K562 (cell line): ENCODE measurements around the gene MAST3. TPM values are rescaled to one million over a fixed set of nuclear protein-coding genes. Genes with fewer than 3 reads are reported as not detected.
A peak's percentile ranks its signal among the peaks of the same experiment; 100 is the strongest.

ENCODE experiments used
- ATAC-seq: fragments of 200-7000 bp; cut with Tn5 transposase; 3 replicates; pipeline ENCODE4 v1.9.1; 2020; ENCODE audit warnings: moderate library complexity
- BruUV-seq: library from RNA; stranded (reverse); fragments of 400-500 nt; replicated peaks from 2 replicates; lab custom pipeline; 2021; lab: Mats Ljungman, UMichigan
- CTCF ChIA-PET: fragments of 300-600 bp; formaldehyde crosslinking; extraction: SDS; loops from one replicate; lab custom pipeline; 2021; ENCODE audit warnings: low intra/inter-chr PET ratio; lab: Yijun Ruan, JAX
- POLR2A ChIA-PET: fragments of 300-600, 350-650 bp; sonication (Branson Sonifier 250); formaldehyde crosslinking; extraction: SDS; loops from one replicate; lab custom pipeline; 2021; ENCODE audit warnings: antibody characterized with exemption, inconsistent platforms; lab: Yijun Ruan, JAX
- DNase-seq, 4 experiments: peaks; one replicate each; pipeline versions ENCODE4 v3.0.0 to v3.0.0-alpha.2; 2011 to 2018; ENCODE audit warnings: low spot score in 3 of 4, mixed read lengths in 3 of 4; ENCODE audit errors: extremely low read depth in 1 of 4
- FAIRE-seq: peaks from 2 replicates; lab custom pipeline; 2011; peaks lifted over from hg19 to GRCh38; lab: Jason Lieb, UNC
- H2AFZ ChIP-seq: 2 replicates; pipeline ENCODE4 v1.6.0; 2011; ENCODE audit warnings: low read depth, low read length, control low read depth, inconsistent platforms
- H3K27ac ChIP-seq: fragments of 200-600 bp; 3 replicates; pipeline ENCODE4 v1.8.0; 2011; ENCODE audit warnings: low read depth, mild to moderate bottlenecking, control low read depth, inconsistent platforms, low read length, moderate library complexity, mixed read lengths; ENCODE audit errors: extremely low read depth
- H3K27me3 ChIP-seq, 2 experiments: fragments of 300-600 bp in 1 of 2; 2 replicates in 1 of 2; 3 replicates in 1 of 2; pipeline versions ENCODE4 v1.6.0 to v1.8.0; 2011; ENCODE audit warnings: inconsistent platforms in 2 of 2, low read length in 2 of 2, mild to moderate bottlenecking in 1 of 2, mixed read lengths in 1 of 2, moderate library complexity in 1 of 2; ENCODE audit not compliant: control insufficient read depth in 2 of 2, insufficient read depth in 2 of 2
- H3K36me3 ChIP-seq: fragments of 300-600 bp; 3 replicates; pipeline ENCODE4 v1.8.0; 2011; ENCODE audit warnings: mild to moderate bottlenecking, low read length, inconsistent platforms; ENCODE audit not compliant: control insufficient read depth, insufficient read depth
- H3K4me1 ChIP-seq, 2 experiments: fragments of 200-600 bp in 1 of 2; replicated peaks in 1 of 2; 2 replicates in 1 of 2; 3 replicates in 1 of 2; pipeline versions ENCODE4 v1.5.1 to v1.8.0; 2011; ENCODE audit warnings: inconsistent platforms in 2 of 2, low read length in 2 of 2, mild to moderate bottlenecking in 1 of 2, mixed read lengths in 1 of 2, moderate library complexity in 1 of 2; ENCODE audit not compliant: control insufficient read depth in 2 of 2, insufficient read depth in 2 of 2
- H3K4me2 ChIP-seq: 2 replicates; pipeline ENCODE4 v1.6.1; 2011; ENCODE audit warnings: low read length, control low read depth, inconsistent platforms, mixed read lengths; ENCODE audit not compliant: insufficient read depth
- H3K4me3 ChIP-seq: fragments of 200-600 bp; sonication (generic), shearing (Covaris generic); 2 replicates; pipeline ENCODE4 v1.5.1; 2016; ENCODE audit warnings: control low read depth, inconsistent platforms
- H3K79me2 ChIP-seq: fragments of 200-600 bp; 3 replicates; pipeline ENCODE4 v1.8.0; 2011; ENCODE audit warnings: low read length, inconsistent platforms; ENCODE audit not compliant: control insufficient read depth, insufficient read depth
- H3K9ac ChIP-seq, 2 experiments: 2 replicates each; pipeline versions ENCODE4 v1.6.0 to v1.6.1; 2011; ENCODE audit warnings: low read depth in 2 of 2, low read length in 2 of 2, control low read depth in 1 of 2, inconsistent platforms in 1 of 2, mild to moderate bottlenecking in 1 of 2, mixed read lengths in 1 of 2; ENCODE audit not compliant: insufficient read depth in 1 of 2
- H3K9me1 ChIP-seq: one replicate; pipeline ENCODE4 v1.6.0; 2011; ENCODE audit warnings: inconsistent platforms, mild to moderate bottlenecking, low read length, moderate library complexity; ENCODE audit not compliant: control insufficient read depth, insufficient read depth
- H3K9me3 ChIP-seq: replicated peaks from 2 replicates; pipeline ENCODE4 v1.5.1; 2011; ENCODE audit warnings: low read depth, low read length, inconsistent platforms; ENCODE audit not compliant: control insufficient read depth, insufficient read depth
- H4K20me1 ChIP-seq: replicated peaks from 2 replicates; pipeline ENCODE4 v1.6.1; 2011; ENCODE audit warnings: low read length, inconsistent platforms, mixed read lengths; ENCODE audit not compliant: control insufficient read depth, insufficient read depth
- BCOR ChIP-seq: fragments of 450-650 bp; IDR thresholded peaks from 2 replicates; pipeline ENCODE4 v1.6.1; 2016
- CREB3 ChIP-seq: fragments of 450-650 bp; conservative IDR thresholded peaks from 2 replicates; pipeline ENCODE4 v1.6.1; 2016; ENCODE audit warnings: missing genetic modification characterization, low read depth, mild to moderate bottlenecking, missing compliant biosample characterization, moderate library complexity
- HDAC2 ChIP-seq: fragments of 450-650 bp; IDR thresholded peaks from 2 replicates; pipeline ENCODE4 v1.6.1; 2016; ENCODE audit warnings: mild to moderate bottlenecking
- IRF1 ChIP-seq: sonication (generic); formaldehyde crosslinking; IDR thresholded peaks from 2 replicates; pipeline ENCODE4 v1.8.0; 2022; ENCODE audit warnings: missing genetic modification reagents, mild to moderate bottlenecking, borderline replicate concordance
- KDM1A ChIP-seq, 2 experiments: fragments of 450-650 bp; IDR thresholded peaks; 2 replicates each; pipeline ENCODE4 v1.6.1; 2016; ENCODE audit warnings: mild to moderate bottlenecking in 2 of 2
- MAX ChIP-seq: sonication (generic); formaldehyde crosslinking; IDR thresholded peaks from 2 replicates; pipeline ENCODE4 v1.9.0; 2022; ENCODE audit warnings: mild to moderate bottlenecking, missing genetic modification reagents
- NKRF ChIP-seq: fragments of 450-650 bp; IDR thresholded peaks from 2 replicates; pipeline ENCODE4 v1.6.1; 2016; ENCODE audit warnings: borderline replicate concordance
- PYGO2 ChIP-seq: fragments of 450-650 bp; IDR thresholded peaks from 2 replicates; pipeline ENCODE4 v1.6.1; 2016; ENCODE audit warnings: mild to moderate bottlenecking, missing genetic modification characterization, moderate library complexity, missing compliant biosample characterization
- RBM25 ChIP-seq: fragments of 200-400 bp; formaldehyde crosslinking; IDR thresholded peaks from 2 replicates; pipeline ENCODE4 v1.6.1; 2018; ENCODE audit warnings: low read length, low read depth, moderate library complexity; ENCODE audit not compliant: severe bottlenecking
- RCOR1 ChIP-seq, 2 experiments: IDR thresholded peaks; 2 replicates each; pipeline ENCODE4 v1.6.1; 2012; ENCODE audit warnings: low read depth in 2 of 2, low read length in 2 of 2, borderline replicate concordance in 1 of 2, improper control_type of control experiment in 1 of 2
- YY1 ChIP-seq, 3 experiments: IDR thresholded peaks; 2 replicates each; pipeline ENCODE4 v1.6.1; 2011; ENCODE audit warnings: low read length in 2 of 3, mild to moderate bottlenecking in 2 of 3, moderate library complexity in 2 of 3, borderline replicate concordance in 1 of 3, control low read depth in 1 of 3, low read depth in 1 of 3; ENCODE audit not compliant: insufficient read depth in 3 of 3, insufficient replicate concordance in 2 of 3, control insufficient read depth in 1 of 3, insufficient read length in 1 of 3; ENCODE audit errors: extremely low read depth in 1 of 3
- ZC3H8 ChIP-seq: fragments of 450-650 bp; IDR thresholded peaks from 2 replicates; pipeline ENCODE4 v1.6.1; 2017
- ZFP36 ChIP-seq: fragments of 150-350 bp; IDR thresholded peaks from 2 replicates; pipeline ENCODE4 v1.6.1; 2018; ENCODE audit warnings: low read length, low read depth; ENCODE audit not compliant: partially characterized antibody
- ZNF384 ChIP-seq: IDR thresholded peaks from 2 replicates; pipeline ENCODE4 v1.6.1; 2012; ENCODE audit warnings: low read depth, low read length, improper control_type of control experiment
- ZNF740 ChIP-seq, 3 experiments: fragments of 200-800 bp in 1 of 3; sonication (Bioruptor generic) in 1 of 3; sonication (generic) in 1 of 3; formaldehyde crosslinking in 1 of 3; IDR thresholded peaks; 2 replicates each; pipeline versions ENCODE4 v1.6.1 to v1.8.0; 2016 to 2022; ENCODE audit warnings: mild to moderate bottlenecking in 2 of 3, missing compliant biosample characterization in 2 of 3, missing genetic modification characterization in 2 of 3, missing genetic modification reagents in 1 of 3
- WGBS: fragments of 100-300 bp; shearing (Covaris generic); methylation state at CpG from one replicate; pipeline ENCODE4 v1.1.6; 2016; ENCODE audit warnings: low coverage, mixed read lengths; ENCODE audit not compliant: insufficient coverage; ENCODE audit errors: missing lambda C conversion rate; 5-methylcytosine and 5-hydroxymethylcytosine counted together
- in situ Hi-C: fragments of 300-500 bp; cut with MboI; formaldehyde crosslinking; loops from 4 replicates; pipeline ENCODE4 v1.15.0; 2018; ENCODE audit warnings: inconsistent platforms, mixed read lengths
- intact Hi-C: fragments of 100-400 bp; cut with micrococcal nuclease; formaldehyde crosslinking; loops from 2 replicates; pipeline ENCODE4 v1.14.2; 2022
- polyA plus RNA-seq, 8 experiments: library from polyadenylated mRNA; depleted of rRNA in 4 of 8; stranded (reverse) in 5 of 8; unstranded in 3 of 8; fragments of >200 nt; fragmentation: Nextera tagmentation in 2 of 8; fragmentation: Illumina TruSeq in 1 of 8; extraction: Ambion mirVana in 2 of 8; extraction: Trizol in 1 of 8; gene quantifications; 2 replicates each; pipeline versions ENCODE4 v1.2.1 to v1.2.3, GENCODE V29; 2011 to 2014; ENCODE audit warnings: inconsistent platforms in 1 of 8, missing spikeins in 1 of 8
- total RNA-seq, 7 experiments: library from RNA; depleted of rRNA in 6 of 7; stranded (reverse); fragments of >200 nt in 6 of 7; fragmentation: Illumina TruSeq in 2 of 7; extraction: Trizol in 2 of 7; gene quantifications; 2 replicates each; pipeline versions ENCODE4 v1.2.1 to v1.2.3, GENCODE V29; 2011 to 2021; ENCODE audit warnings: low replicate concordance in 1 of 7

Gene MAST3
- total and polyA plus RNA-seq, 9 of the 15 experiments (the other 6 are each of a cell fraction or from before 2014, with no cell fraction given) = 0.94 to 9.9 (median 2.4) TPM

- Histone ChIP-seq H3K4me1 (peaks cover 18 to 25% of the 10 kb centered on the region in 2 experiments), H3K27ac (no peak within 1 kb of the TSS), H3K9ac (peak within 1 kb of the TSS; percentile 32 to 86; a peak in 3 of 4 replicates), H2AFZ (peak within 1 kb of the TSS; percentile 78), H3K27me3 (peaks cover 6 to 16% of the 10 kb centered on the region in 2 experiments; a peak in 4 of 5 replicates), H3K36me3 (no peaks in the 10 kb centered on the region), H3K9me1 (peaks cover 3% of the 10 kb centered on the region), H3K79me2 (no peaks in the 10 kb centered on the region), H4K20me1 (no peaks in the 10 kb centered on the region), H3K4me2 (peak within 1 kb of the TSS; percentile 43), H3K9me3 (no peaks in the 10 kb centered on the region), H3K4me3 (no peak within 1 kb of the TSS)
- intact Hi-C loops = no loop called here
- in situ Hi-C loops = no loop called here
- CTCF ChIA-PET = no interaction called here
- FAIRE-seq = no peak
- ATAC-seq = peak; percentile 53
- no TSS peak for BruUV-seq
- DNase-seq = no peak
- POLR2A ChIA-PET = interaction anchor here (0.6 to 1.4 kb wide), 4 partner anchors 16 to 168 kb away, joined by 3 read pairs; no protein-coding TSS in a partner anchor
- 34% methylated on average over 10 of the region's 12 CpGs for WGBS
- peak; percentile 2 for TF ChIP-seq RBM25
- TF ChIP-seq CREB3 (tag) = 0 out of 2 replicates have a peak, but pooled peaks have one; percentile 32
- peak; percentile 30; the same call in 1 of the 2 replicates for TF ChIP-seq ZNF384
- TF ChIP-seq NKRF = 0 out of 2 replicates have a peak, but pooled peaks have one; percentile 34
- TF ChIP-seq HDAC2 = peak; percentile 76; the same call in 1 of the 2 replicates
- no peak for TF ChIP-seq YY1 (IDR thresholded peaks at IDR 0.05; ENCODE audit: borderline replicate concordance in 1 of 3, control insufficient read depth in 1 of 3, extremely low read depth in 1 of 3, insufficient read depth in 3 of 3, insufficient read length in 1 of 3, insufficient replicate concordance in 2 of 3, low read depth in 1 of 3, low read length in 2 of 3)
- peak; percentile 82 for TF ChIP-seq ZFP36
- TF ChIP-seq ZC3H8 = no peak
- peak; percentile 49 to 71; a peak in 3 of 4 replicates for TF ChIP-seq KDM1A (IDR thresholded peaks at IDR 0.05)
- TF ChIP-seq ZNF740 (CRISPR knock-in tag; IDR thresholded peaks at IDR 0.05) = no peak
- no peak for TF ChIP-seq ZNF740 (tag; IDR thresholded peaks at IDR 0.05)
- TF ChIP-seq BCOR = peak; percentile 95
- no peak for TF ChIP-seq IRF1 (CRISPR knock-in tag)
- no peak for TF ChIP-seq PYGO2 (tag)
- peak in 1 of 2 experiments; percentile 65; a peak in 1 of 4 replicates for TF ChIP-seq RCOR1 (IDR thresholded peaks at IDR 0.05; ENCODE audit: borderline replicate concordance in 1 of 2, low read depth in 2 of 2, low read length in 2 of 2)
- TF ChIP-seq MAX (CRISPR knock-in tag) = 0 out of 2 replicates have a peak, but pooled peaks have one; percentile 18
These were observed 10.9 kb upstream of the MAST3 start, which contains the start of gene IL12RB1 for GRCh38 chr19:18086590-18087138. Gene IL12RB1 (minus strand): TSS chr19:18086934. CDS start chr19:18086823, 111 bp downstream.
